GM21717 (cell line): ENCODE results near the gene CLPTM1L.
A peak's percentile ranks its signal among the peaks of the same experiment; 100 is the strongest.
"Not testable (repeated sequence)": the region's sequence is repeated elsewhere in the genome, so short reads cannot be mapped to it uniquely, and the experiment has no call there.

Experiments
- ATAC-seq: cut with Tn5 transposase; IDR thresholded peaks from one replicate; pipeline ENCODE4 v1.9.1; 2021; ENCODE audit warnings: mild to moderate bottlenecking, moderate library complexity; ENCODE audit not compliant: unreplicated experiment

The CLPTM1L gene

DNA sequence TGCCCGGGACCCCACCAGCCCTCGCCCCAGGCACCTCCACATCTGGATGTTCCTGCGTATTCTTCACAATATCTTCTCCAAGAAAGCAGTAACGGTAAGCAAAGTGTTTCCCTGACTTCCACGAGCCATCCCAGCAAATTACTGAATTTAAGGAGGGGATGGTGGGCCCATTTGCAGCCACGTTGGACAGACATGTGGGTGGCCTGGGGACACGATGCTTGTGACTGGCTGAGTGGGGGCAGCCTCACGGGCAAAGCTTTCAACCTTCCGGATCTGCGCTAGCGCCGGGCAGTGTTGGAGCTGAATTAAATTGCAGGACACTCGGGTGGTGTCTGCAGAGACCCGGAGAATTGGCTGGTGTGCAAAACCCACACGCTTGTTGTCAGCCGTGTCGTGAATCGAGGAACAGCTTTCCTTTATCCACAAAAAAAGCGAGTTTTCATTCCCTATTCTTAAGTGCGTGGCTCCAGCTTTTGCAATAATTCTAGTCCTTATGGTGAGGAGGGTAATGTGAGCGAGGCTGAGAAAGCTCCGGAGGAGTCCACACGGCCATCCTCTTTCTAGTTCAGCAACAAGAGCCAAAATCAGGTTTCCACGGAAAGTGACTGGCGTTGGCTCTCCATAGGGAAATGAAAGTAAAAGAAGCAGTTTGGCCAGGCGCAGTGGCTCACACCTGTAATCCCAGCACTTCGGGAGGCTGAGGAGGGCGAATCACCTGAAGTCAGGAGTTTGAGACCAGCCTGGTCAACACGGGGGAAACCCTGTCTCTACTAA lies 17.5 kb upstream of the CLPTM1L start:
- no peak for ATAC-seq

DNA sequence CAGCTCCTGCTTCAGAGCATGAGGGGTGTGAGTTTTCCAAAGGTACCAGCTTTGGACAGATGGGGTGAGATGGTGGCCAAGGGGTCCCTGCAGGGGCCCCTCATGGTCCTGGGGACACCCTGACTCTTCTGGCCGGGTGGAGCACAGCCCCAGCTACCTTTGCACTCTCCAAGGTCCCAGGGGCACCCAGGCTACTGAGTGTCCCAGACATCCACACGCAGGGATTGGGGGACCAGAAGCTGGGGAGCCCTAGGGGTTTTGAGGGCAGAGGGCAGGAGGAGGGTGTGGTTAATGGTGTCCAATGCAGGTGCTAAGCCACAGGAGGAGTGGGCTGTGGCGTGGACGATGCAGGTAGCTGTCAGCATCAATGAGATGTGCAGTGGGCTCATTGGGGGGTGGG lies 16.0 kb upstream of the CLPTM1L start:
- ATAC-seq, result no peak

DNA sequence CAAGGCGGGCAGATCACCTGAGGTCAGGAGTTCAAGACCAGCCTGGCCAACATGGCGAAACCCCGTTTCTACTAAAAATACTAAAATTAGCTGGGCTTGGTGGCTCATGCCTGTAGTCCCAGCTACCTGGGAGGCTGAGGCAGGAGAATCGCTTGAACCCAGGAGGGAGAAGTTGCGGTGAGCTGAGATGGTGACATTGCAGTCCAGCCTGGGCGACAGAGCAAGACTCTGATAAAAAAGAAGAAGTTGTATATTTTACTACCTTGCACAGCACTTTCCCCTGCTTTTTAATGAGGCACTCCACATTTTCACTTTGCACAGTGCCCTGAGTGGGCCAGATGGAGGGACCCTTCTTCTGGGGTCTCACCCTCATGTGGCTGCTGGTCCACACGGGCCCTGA lies 15.5 kb upstream of the CLPTM1L start:
- not testable (repeated sequence) for ATAC-seq

DNA sequence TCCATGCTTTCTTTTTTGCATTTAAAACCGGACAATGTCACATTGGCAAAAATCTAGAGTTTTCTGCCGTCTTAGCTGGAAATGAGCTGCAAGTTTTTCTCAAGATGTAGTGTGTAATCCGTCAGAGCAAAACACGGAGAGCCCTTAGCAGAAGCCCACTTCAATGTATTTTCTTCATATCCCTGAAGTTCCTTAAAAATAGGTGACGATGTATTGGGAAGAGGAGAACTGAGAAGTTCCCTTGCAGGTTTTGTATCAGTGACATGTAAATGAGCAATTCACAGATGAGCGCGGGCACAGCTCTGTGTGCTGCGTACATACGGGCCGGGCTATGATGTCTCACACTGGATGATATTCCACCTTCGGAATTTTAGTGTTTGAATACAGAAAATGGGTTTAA lies 14.8 kb upstream of the CLPTM1L start:
- ATAC-seq, result no peak

DNA sequence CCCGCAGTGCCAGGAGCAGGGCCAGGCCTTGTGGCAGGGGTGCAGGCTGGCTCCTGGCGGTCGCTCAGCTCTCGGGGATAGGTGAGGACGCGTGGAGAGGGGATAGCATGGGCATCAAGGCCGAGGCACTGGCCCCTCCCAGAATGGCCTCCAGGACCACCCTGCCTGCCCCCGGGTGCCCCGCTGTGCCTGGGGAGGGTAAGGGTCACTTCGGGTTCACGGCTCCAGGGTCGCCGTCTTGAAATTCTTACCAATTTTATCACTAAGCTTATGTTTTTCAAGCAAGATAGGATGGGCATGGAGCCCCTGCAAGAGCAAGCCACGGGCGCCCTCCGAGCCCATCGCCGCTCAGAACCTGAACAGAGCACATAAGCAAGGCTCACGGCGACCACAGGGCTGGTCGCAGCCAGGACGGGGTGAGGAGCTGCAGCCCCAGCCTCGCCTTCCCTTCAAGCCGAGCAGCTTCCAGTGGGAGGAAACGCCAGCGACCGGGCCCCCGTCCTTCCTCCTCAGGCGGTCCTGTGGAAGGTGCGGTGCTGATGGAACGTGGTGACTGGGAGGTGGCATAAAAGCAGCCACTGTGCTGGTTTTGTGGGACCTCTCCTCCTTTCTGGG lies 14.2 kb upstream of the CLPTM1L start:
- ATAC-seq, result no peak

DNA sequence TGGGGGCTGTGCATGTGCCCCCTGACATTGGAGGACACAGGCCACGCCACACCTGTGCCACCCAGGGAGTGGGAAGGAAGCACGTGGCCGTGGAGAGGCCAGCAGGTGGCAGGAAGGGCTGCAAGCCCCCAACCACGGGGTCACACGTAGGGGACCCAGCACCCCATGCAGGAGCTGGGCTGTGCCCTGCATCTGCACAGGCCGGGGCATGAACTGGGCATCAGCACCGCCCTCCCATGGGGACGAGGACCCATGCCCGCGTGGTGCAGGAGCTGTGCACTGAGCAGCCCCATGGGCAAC lies 13.8 kb upstream of the CLPTM1L start:
- ATAC-seq, result no peak

DNA sequence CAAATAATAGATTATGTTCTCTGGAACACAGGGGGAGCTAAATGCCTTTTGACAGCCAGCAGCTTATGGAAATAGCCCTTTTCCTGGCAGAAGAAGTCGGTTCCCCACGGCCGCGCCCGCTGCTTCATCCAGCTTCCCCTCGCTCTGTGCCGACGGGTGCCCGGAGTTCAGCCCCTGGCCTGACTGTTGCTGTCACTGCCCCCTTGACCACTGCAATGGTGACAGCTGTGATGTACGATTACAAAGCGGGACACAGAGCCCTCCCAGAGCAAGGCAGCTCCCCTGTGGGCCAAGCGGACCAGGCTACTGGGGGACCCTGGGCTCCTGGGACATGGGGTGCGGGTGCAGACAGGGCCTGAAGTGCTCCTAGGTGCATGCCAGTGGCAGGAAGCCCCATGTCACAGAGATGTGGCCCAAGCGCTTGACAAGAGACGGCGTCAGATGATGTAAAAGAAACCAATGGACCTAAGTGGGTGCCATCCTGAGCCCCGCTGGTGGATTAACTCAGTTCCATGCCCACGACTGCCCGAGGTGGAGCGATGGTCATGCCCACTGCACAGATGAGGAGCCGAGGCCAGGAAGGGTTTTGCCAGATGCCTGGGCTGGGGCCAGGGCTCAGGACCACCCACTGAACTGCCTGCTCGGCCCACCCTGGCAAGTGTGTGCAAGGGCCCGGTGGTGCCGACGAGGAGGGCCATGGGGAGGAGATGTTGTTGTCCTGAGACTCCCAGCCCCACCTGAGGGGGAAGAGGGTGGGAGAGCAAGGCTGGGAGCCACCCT lies 13.2 kb upstream of the CLPTM1L start:
- ATAC-seq, result no peak

DNA sequence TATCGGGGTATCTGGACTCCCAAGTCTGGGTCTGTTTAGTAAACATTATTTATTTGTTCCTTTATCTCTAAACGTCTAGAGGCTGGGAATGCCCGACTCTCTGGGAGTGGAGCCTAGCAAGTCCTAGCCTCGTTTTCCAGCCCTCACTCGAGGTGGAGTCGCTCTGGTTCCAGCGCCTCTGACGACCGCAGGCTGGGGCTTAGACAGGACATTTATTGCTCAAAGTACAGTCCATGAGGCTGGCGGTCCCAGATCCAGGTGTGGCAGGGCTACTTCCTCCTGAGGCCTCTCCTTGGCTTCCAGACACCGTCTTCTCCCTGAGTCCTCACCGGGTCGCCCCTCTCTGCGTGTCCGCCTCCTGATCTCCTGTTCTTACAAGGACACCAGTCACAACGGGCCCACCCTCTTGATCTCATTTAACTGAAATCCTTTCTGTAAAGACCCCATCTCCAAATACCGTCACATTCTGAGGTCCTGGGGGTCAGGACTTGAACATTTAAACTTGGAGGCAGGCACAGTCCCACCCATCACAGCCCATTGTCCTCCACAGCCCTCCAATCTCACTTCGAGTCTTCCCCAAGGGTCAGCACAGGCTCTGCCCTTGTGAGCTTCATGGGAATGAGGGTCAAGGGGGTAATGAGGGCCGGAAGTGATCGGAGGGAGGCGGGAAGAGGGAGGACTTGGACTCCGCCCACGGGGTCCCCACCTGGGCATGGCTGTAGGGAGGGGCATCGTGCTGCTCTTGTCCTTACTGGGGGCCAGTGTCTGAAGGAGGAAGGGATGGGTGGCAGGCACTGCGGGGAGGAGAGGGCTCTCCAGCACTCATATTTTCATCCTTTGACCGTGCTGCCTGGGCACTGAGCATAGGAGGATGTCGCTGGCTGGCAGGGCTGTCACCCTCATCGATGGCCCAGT lies 12.2 kb upstream of the CLPTM1L start:
- no peak for ATAC-seq

DNA sequence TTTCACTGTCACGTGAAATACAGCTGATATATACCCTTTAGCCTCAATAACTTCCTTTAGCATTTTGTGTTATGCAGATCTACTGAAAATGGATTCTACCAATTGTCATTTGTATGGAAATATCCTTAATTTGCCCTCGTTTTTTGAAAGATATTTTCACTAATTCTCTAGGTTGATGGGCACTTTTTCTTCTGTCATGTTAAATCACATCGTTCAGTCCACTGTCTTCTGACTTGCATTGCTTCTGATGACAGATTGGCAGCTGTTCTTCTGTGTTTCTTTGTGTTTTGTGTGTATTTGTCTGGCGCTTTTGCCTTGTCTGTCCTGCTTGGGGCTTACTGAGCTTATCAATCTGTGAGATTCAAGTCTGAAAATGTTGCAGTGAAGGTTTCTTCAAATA lies 9.7 kb upstream of the CLPTM1L start:
- no peak for ATAC-seq

DNA sequence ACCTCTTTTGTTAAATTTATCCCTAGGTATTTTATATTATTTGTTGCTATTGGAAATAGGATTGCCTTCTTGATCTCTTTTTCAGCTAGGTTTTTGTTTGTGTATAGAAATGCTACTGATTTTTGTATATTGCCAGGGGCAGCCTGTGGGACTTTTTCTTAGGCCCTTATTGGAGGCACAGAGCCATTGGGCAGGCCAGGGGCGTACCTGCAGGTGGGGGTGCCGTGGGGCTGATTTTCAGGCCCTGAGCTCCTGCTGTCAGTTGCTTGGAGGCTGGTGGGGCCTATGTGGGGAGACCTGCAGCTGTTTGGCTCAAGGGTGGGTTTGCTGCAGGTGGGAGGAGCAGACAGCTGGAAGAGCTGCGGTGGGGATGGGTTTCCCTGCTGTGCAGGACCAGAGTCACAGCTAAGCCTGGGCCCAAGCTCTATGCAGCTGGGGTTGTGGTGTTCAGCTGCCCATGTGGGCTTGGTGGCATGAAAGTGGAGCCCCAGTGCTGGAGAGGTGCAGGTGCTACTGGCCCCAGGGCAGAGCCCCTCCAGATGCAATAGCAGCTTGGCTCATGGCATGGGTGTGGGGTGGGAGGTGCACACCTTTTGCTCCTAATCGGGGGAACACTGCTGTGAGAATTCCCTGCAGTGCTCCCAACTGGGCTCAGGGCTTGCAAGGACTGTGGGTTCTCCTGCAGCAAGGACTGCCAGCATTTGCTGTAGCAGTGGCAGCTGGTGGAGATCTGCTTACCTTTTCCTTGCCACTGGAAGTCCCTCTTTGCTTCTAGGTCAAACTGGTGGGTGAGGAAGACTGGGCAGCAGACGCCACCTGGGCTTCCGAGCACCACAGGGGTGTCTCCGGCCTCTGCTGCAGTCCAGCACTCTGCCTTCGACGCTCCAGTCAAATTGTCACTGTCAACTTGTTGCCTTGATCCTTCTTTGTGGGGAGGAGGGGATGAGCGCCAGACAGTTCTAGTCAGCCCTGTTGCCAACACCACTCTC lies 7.6 kb upstream of the CLPTM1L start:
- no peak for ATAC-seq

DNA sequence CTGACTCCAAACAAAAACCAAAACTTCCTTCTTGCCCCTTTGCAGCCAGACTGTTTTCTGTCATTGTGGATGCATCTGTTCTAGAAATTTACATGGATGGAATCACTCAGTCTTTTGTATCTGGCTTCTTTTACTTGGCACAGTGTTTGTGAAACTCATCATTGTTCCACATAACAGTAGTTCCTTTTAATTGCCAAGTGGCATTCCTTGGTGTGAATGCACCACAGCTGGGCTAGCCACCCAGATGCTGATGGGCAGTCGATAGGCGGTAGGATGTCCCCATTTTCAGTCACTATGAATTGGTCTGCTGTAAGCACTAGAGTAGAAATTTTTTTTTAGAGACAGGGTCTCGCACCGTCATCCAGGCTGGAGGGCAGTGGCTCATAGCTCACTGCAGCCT lies 6.3 kb upstream of the CLPTM1L start:
- no peak for ATAC-seq

DNA sequence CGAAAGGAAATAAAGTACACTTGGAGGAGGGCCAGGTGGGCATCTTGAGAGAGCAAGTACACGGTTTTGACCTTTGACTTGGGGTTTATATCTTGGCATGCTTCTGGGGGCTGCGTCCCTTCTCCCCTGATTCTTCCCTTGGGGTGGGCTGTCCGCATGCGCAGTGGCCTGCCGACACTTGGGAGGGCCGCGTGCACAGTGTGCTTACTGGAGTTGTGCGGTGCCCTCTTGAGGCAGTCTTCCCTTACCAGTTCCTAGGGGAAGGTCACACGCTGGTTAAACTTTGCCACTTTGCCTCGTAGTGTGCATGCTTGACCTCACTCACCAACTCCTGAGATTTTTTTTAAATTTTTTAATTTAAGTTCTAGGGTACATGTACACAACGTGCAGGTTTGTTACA lies 4.3 kb upstream of the CLPTM1L start:
- no peak for ATAC-seq

DNA sequence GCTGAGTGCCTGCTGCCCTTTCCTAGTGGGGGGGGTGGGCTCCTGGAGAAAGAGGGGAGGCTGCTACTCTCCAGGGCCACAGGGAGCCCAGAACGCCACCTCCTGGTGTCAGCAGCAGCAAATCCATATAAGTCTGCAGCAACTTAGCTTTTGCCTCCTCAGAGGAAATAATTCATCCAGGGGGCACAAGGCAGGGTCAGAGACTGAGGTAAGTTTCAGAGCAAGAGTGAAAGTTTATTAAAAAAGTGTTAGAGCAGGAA lies 4.0 kb upstream of the CLPTM1L start:
- no peak for ATAC-seq

DNA sequence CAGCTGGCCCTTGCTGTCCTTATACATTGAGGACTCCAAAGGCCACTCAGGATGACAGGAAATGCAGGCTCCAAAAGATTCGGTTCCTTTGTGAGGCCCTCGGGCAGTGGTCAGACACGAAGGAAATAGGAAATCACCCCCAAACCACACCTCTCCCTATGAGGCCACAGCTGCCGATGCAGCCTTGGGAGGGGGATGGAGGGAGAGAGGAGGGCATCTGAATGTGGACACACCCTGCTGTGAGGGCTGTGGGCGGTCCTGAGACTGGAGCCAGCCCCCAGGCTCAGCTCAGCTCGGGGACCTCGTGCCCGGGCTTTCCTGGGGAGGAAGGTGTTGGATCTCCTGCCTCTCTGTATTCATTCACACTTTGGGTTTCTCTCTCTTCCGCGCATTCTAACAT lies 2.7 kb upstream of the CLPTM1L start:
- no peak for ATAC-seq

DNA sequence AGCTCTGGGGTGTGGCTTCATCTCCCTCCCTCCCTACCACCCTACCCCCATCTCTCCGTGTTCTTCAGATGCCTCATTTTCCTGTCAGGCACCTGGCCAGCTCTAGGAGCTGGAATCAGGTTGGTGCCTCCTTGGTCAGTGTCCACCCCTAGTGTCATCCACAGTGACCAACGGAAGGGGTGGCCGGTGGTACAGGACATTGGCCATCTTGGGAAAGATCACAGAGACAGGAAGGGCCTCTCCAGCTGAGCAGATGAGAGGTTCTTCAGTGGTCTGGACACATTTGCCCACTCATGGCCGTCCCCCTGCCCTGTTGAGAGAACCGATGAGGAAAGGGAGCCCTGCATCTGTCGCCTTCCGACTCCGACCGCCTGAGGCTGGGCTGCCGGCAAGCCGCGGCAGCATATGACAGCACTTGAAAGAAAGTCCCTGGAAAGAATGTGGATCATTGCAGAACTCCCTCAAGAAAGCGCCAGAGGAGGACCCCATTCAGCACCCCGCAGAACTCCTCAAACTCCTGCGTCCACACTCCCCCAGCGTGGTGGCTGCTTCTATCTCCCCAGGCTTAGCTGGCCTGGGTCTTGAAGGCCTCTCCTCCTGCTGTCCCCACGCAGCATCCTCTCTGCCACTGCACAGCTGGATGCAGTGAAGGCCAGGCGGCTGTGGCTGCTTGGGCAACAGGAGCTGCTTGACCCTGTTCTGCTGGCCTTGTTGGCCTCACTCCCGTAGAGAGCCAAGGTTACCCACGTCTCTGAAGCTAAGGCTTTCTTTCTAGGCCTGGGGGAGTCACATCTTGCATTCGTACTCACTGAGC lies 1.9 kb upstream of the CLPTM1L start:
- ATAC-seq, result no peak

DNA sequence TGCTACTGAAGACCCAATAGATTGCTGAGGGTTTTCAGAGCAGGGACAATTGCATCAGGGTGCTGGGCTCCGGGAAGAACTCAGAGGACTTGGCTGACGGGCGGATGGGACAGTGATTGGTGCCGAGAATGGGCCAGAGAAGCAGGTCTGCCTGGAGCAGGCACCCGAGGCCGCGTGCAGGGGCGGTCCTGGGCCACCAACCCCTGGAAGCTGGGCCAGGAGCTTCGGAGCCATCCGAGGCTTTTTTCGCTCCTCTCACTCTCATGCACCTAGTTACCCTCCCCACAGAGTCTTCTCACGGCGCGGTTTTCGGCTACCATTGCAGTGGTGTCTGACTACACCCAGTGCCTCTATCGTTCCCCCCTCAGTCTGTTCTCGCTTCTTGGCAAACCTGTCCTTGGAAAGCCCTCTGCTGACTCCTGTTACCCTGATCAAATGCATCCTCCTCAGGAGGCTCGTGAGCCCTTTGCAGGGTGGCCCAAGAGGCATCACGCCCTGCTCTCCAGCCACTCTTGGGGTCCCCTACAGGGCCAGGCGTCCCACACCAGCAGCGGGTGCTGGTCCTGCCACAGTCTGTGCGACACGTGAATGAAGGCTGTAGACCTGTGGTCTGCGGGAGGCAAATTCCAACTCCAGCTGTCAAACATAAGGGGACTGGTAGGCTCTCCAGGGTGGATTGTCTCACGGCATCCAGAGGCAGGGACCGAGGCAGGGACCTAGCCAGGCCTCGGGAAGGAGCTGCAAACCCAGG lies 1.2 kb upstream of the CLPTM1L start:
- no peak for ATAC-seq

DNA sequence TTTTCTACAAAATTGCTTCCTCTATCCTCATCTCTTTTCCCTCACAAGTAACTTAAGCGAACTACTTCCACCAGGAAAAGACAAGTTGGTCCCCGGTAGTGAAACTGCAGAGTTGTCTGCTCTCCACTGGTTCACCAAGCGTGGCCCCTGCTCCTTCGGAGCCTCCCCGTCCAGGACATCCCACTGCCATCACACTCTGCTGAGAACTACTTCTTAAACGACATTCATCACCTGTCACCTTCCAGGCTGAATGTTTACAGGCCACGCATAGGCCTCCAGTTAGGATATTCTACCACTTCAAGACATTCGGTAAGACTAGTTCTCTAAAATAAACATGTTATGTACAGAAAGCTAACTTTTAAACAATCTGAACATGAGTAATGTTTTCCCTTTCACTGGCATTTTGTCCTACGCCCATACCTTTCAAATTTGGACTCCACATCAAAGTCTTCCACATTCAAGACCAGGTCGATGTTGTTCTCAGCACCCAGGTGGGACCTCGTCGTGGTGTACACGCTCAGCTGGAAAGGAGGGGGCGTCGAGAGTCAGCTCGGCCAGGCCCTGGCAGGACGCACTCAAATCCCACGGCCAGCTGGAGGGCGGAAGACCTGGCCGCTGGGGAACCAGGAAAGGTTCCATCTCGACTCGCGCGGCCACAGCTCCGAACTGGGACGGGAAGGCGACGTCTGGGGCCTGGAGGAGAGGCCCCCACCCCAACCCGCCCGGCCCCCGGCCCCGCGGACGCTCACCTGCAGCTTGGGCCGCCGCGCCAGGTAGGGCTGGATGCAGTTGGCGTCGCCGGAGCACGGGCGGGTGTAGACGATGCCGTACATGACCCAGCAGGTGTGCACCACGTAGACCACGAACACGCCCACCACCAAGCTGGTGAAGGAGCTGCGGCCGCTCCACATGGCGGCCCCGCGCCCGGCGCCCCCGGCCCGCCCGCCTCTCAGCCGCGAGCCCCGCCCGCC lies 683 bp downstream of the CLPTM1L start:
- ATAC-seq, result peak; percentile 14

DNA sequence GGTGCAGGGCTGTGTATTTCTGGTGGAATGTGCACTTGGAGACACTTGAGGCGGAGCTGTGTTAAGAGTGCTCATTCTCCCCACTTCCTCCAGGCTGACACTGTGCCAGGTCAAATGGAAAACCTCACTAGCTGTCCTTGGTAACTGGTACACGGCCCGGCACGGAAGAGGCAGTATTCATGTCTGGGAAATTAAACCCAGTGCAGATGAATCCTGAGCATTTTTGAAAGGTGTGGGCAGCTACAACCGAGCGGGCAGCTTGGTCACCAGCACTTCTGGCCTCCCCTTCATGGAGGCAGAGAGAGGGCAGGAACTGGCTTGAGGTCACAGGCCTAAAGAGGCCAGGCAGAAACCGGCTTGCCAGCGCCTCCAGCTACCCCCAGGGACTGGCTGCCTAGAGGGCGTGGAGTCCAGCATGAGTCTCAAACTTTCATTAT lies 1.6 kb downstream of the CLPTM1L start:
- no peak for ATAC-seq
